IPS-15b (cell line): Measurements from ENCODE around the gene SHCBP1.

Source experiments
- H3K27me3 ChIP-seq: one replicate; pipeline ENCODE4 v1.6.1; 2013; ENCODE audit warnings: low read length; ENCODE audit not compliant: control insufficient read depth, insufficient read depth
- H3K36me3 ChIP-seq: one replicate; pipeline ENCODE4 v1.6.1; 2013; ENCODE audit warnings: low read length; ENCODE audit not compliant: control insufficient read depth, insufficient read depth
- H3K4me1 ChIP-seq: one replicate; pipeline ENCODE4 v1.6.1; 2013; ENCODE audit warnings: mild to moderate bottlenecking, low read length; ENCODE audit not compliant: control insufficient read depth, insufficient read depth
- H3K4me3 ChIP-seq: one replicate; pipeline ENCODE4 v1.5.1; 2013; ENCODE audit warnings: low read depth, low read length
- H3K9ac ChIP-seq: one replicate; pipeline ENCODE4 v1.6.1; 2013; ENCODE audit warnings: low read depth, mild to moderate bottlenecking, low read length
- H3K9me3 ChIP-seq: one replicate; pipeline ENCODE4 v1.6.1; 2013; ENCODE audit warnings: mild to moderate bottlenecking, low read length; ENCODE audit not compliant: control insufficient read depth, insufficient read depth

Gene SHCBP1

DNA sequence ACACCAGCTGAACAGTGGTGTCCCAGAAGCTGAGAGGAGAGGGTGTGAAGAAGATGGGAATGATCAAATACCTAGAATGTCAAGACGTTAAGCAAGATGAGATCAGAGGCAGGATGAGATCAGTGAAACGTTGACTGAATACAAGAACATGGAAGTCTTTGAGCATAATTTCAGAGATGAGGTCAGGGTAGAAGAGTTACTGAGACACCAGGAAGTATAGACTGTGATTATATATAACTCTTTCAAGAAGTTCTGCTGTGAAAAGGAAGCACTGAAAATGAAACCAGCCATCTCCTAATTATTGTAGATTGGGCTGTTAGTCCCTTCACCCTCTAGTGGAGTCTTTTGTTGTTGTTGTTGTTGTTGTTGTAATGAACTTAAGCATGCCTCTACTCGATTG is 9.1 kb downstream of the SHCBP1 start:
- Histone ChIP-seq H3K4me1 (no peaks in the 10 kb centered on the region), H3K9ac (no peak overlapping the region), H3K9me3 (no peaks in the 10 kb centered on the region), H3K27me3 (no peaks in the 10 kb centered on the region), H3K4me3 (no peak overlapping the region), H3K36me3 (peaks cover 22% of the 10 kb centered on the region)

DNA sequence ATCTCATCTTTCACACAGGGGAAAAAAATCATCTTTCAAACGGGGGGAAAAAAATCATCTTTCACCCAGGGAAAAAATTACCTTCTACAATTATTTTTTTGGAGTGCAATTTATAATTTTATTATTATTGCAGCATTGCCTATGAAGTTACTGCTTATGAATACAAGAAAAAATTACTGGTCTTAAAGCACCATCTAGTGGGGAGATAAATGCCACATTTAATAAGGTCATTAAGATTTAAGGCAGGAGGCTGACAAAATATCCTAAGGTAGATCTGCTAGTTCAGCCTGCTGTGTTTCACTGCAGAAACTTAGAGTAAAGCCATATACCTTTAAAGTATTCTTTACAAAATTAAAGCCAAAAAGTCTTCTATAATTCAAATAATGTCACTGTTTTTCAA is 13.7 kb downstream of the SHCBP1 start:
- H3K9ac ChIP-seq, result no peak overlapping the region
- no peaks in the 10 kb centered on the region for H3K9me3 ChIP-seq
- H3K27me3 ChIP-seq, result no peaks in the 10 kb centered on the region
- H3K4me1 ChIP-seq, result no peaks in the 10 kb centered on the region
- H3K36me3 ChIP-seq, result peaks cover 27% of the 10 kb centered on the region
- H3K4me3 ChIP-seq, result no peak overlapping the region

DNA sequence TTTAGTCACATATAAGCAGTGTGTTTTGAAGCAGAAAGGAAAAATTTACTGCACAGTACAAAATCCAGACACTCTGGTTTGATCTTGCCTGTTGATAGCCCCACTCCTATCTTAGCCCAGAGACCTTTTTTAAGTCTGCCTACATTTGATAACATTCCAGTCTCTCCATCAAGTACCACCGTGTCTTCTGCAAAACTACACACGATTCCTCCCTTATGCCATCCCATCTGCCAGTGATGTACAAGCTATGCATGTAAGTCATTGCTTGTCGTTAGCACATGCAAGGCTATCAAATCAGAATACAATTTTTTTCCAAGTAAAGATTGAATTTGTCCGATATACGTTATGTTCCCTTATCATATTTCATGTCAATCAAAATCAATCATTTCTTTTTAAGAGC is 14.9 kb downstream of the SHCBP1 start:
- peaks cover 24% of the 10 kb centered on the region for H3K36me3 ChIP-seq
- H3K27me3 ChIP-seq, result no peaks in the 10 kb centered on the region

DNA sequence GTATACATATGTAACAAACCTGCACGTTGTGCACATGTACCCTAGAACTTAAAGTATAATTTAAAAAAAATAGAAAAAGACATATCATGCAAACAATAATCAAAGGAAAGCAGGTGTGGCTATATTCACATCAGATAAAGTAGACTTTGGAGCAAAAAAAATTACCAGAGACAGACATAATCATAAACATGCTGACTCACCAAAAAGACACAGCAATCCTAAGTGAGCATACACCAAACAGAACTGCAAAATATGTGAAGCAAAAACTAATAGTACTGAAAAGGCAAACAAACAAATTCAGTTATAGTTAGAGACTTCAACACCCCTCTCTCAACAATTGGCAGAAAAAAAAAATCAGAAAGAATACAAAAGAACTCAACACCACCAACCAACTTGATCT is 29.9 kb downstream of the SHCBP1 start:
- Histone ChIP-seq H3K9ac (no peak overlapping the region), H3K36me3 (peaks cover 3% of the 10 kb centered on the region), H3K9me3 (no peaks in the 10 kb centered on the region)

More for the DNA sequence above, 14.9 kb downstream of the SHCBP1 start:
- Histone ChIP-seq H3K4me1 (no peaks in the 10 kb centered on the region), H3K9ac (no peak overlapping the region), H3K4me3 (no peak overlapping the region), H3K9me3 (no peaks in the 10 kb centered on the region)

DNA sequence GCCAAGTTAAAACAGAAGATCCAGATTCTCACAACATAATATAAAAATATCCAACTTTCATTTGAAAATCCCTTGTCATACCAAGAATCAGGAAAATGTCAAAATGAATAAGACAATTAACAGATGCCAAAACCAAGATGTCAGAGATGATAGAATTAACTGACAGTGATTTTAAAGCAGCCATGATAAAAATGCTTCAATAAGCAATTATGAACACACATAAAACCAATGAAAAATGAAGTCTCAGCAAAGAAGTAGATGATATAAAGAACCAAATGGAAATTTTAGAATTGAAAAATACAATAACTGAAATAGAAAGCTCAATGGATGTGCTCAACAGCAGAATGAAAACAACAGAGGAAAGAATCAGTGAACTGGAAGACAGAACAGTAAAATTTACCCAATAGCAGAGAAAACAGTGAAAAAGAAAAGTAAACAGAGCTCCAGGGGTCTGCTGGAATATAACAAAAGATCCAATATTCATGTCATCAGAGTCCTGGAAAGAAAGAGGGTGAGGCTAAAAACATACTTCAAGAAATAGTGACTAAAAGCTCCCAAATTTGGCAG is 35.1 kb downstream of the SHCBP1 start:
- Histone ChIP-seq H3K27me3 (no peaks in the 10 kb centered on the region), H3K4me1 (no peaks in the 10 kb centered on the region), H3K36me3 (peaks cover 4% of the 10 kb centered on the region), H3K9ac (no peak overlapping the region), H3K4me3 (no peak overlapping the region), H3K9me3 (no peaks in the 10 kb centered on the region)

More for the DNA sequence above, 29.9 kb downstream of the SHCBP1 start:
- Histone ChIP-seq H3K27me3 (no peaks in the 10 kb centered on the region), H3K4me1 (no peaks in the 10 kb centered on the region), H3K4me3 (no peak overlapping the region)

DNA sequence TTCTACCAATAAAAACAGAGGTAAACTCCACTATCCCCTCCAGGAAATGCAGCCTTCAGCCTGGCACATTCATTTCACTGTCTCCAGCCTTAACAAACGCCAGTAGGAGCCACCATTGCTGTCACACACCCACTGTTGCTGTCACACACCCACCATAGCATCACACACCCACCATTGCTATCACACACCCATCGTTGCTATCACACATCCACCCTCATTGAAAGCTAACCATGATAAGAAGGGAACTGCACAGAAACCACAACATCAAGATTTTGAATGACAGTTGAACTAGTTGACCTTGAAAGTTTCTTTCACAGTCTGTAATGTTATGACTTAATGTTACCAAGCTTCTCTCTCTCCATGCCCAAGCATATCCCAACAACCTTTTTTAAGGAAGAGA is 38.1 kb downstream of the SHCBP1 start:
- H3K9me3 ChIP-seq, result no peaks in the 10 kb centered on the region
- peaks cover 4% of the 10 kb centered on the region for H3K36me3 ChIP-seq
- no peak overlapping the region for H3K4me3 ChIP-seq
- no peaks in the 10 kb centered on the region for H3K4me1 ChIP-seq
- H3K27me3 ChIP-seq, result no peaks in the 10 kb centered on the region
- H3K9ac ChIP-seq, result no peak overlapping the region

DNA sequence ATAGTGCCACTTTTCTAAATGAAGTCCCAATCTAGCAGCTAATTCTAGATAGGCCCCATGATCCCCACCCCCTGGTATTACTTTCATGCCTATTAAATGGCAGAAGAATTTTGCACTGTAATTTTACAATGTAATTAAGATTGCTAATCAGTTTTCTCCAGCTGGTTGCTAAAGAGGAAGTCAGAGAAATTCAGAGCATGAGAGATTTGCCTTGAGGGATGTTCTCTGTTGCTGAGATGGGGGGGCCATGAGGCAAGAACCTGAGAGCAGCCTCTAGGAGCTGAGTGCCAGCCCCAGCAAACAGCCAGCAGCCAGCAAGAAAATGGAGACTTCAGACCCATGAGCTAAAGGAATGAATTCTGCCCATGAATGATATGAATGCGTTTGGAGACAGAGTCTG is 38.9 kb downstream of the SHCBP1 start:
- Histone ChIP-seq H3K27me3 (no peaks in the 10 kb centered on the region), H3K9ac (no peak overlapping the region), H3K9me3 (no peaks in the 10 kb centered on the region), H3K36me3 (peaks cover 4% of the 10 kb centered on the region), H3K4me3 (no peak overlapping the region), H3K4me1 (no peaks in the 10 kb centered on the region)

DNA sequence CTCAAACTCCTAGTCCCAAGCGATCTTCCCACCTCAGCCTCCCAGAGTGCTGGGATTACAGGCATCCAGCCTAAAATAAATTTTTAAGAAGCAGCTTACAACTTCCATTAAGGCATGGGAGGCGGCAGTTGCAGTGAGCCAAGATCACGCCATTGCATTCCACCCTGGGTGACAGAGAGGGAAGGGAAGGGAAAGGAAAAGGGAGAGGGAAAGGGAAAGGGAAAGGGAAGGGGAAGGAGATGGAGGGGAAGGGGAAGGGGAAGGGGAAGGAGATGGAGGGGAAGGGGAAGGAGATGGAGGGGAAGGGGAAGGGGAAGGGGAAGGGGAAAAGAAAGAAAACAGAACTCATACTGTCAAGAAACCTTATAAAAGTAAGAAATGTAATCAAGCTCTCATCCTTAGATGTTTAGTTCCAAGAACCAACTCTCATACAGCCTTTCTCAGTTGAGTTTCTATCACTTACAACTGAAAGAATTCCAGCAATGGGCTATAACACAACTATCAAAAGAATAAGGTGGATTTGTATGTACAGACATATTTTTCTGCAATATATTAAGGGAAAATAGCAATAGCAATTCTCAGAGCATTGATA is 43.1 kb downstream of the SHCBP1 start:
- Histone ChIP-seq H3K9me3 (no peaks in the 10 kb centered on the region), H3K4me3 (no peak overlapping the region), H3K27me3 (no peaks in the 10 kb centered on the region), H3K9ac (no peak overlapping the region), H3K36me3 (peaks cover 4% of the 10 kb centered on the region), H3K4me1 (peaks cover 5% of the 10 kb centered on the region)

DNA sequence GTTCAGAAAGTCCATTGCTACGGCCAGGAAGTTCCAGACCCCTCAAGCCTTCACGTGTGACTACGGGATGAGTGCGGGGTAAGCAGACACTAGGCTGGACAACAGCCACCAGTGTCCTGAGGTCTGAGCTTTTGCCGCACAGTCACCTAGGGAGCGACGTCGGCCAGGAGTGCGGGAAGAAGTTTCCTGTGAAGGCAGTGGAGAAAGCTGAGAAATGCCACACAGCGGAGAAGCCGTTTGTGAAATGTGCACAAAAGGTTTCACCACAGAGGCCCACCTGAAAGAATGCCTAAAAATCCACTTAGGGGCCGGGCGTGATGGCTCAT is 47.4 kb downstream of the SHCBP1 start:
- H3K9me3 ChIP-seq, result no peaks in the 10 kb centered on the region
- H3K4me1 ChIP-seq, result peaks cover 5% of the 10 kb centered on the region
- H3K4me3 ChIP-seq, result no peak overlapping the region
- no peaks in the 10 kb centered on the region for H3K36me3 ChIP-seq
- H3K27me3 ChIP-seq, result no peaks in the 10 kb centered on the region
- no peak overlapping the region for H3K9ac ChIP-seq

DNA sequence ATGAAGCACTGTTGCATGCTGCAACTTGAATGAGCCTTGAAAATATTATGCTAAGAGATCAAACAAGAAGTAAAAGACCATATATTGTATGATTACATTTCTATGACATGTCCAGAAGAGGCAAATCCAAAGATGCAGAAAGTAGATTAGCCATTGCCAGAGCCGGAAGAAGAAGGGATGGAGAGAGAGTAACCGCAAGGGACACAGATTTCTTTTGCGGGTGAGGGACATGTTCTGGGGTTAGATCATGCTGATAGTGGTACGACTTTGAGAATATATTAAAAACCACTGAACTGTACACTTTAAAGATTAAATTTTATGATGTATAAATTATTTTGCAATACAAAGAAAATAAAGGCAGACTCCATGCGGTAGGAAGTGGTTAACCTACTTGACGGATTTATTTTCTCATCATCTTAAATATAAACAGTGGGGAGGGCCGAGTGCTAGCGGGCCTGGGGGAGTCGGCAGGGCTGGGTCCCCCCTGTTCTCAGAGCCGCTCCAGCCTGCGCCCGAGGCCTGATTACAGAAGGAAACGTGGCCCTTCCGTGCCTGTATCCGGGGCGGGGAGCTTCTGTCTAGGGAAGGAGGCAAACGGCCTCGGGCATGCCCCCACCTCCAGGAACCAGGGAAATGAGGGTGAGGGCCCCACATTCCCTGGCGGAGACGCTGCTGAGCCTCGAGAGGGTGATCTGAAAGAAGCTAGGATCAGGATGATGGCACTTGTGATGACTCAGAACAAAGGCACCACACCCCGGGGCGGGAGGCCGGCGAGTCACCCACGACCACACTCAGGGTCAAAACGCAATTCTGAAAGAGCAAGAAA is 48.0 kb downstream of the SHCBP1 start:
- H3K4me3 ChIP-seq, result no peak overlapping the region
- H3K36me3 ChIP-seq, result no peaks in the 10 kb centered on the region
- H3K27me3 ChIP-seq, result no peaks in the 10 kb centered on the region
- H3K9me3 ChIP-seq, result no peaks in the 10 kb centered on the region
- H3K4me1 ChIP-seq, result peaks cover 5% of the 10 kb centered on the region
- H3K9ac ChIP-seq, result no peak overlapping the region

DNA sequence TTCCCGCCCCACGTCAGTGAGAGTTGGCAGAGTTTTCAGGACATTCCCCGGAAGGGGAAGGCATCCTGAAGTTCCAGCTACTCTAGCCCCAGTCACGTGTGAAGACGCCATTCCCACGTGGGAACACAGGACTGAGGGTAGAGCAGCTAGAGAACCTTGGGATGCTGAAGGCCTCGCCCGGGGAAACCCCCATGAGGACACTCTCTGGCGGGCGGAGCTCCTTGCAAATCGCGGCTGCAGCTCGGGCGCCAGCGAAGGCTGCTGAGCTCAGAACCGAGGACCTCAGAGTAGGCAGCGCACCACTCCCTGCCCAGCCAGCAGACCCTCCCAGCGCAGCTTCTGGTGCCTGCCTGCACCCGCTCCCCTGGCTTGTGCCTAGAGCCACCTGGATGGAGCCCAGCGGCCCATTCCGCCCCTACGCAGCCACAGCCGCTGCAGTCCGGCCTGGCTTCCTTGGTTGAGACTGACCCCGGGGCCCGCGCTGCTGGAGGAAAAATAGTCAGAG is 51.9 kb downstream of the SHCBP1 start:
- no peak overlapping the region for H3K9ac ChIP-seq
- H3K4me3 ChIP-seq, result no peak overlapping the region
- no peaks in the 10 kb centered on the region for H3K9me3 ChIP-seq

More for the DNA sequence above, 51.9 kb downstream of the SHCBP1 start:
- H3K4me1 ChIP-seq, result peaks cover 3% of the 10 kb centered on the region
- no peaks in the 10 kb centered on the region for H3K27me3 ChIP-seq
- H3K36me3 ChIP-seq, result no peaks in the 10 kb centered on the region
